ENCODE results near the gene TH. TPM values are rescaled to one million over a fixed set of nuclear protein-coding genes. Genes with fewer than 3 reads are reported as not detected.
"Not testable (repeated sequence)": the region's sequence is repeated elsewhere in the genome, so short reads cannot be mapped to it uniquely, and the experiment has no call there.

Gene TH
- total RNA-seq, 1 donor from 2014 or later, result not detected

GRCh38 chr11:2186669-2187279, 15.2 kb upstream of the TH start:
- no peak overlapping the region for H3K4me3 Mint-ChIP-seq (ENCODE audit: low read depth)
- H3K36me3 Mint-ChIP-seq (ENCODE audit: low read depth), result no peaks in the 10 kb centered on the region
- intact Hi-C loops (cut with micrococcal nuclease), result loop anchor here (2.0 kb wide), 1 partner anchor 234 kb away; no protein-coding TSS in a partner anchor
- no peaks in the 10 kb centered on the region for H3K9me3 Mint-ChIP-seq
- no peaks in the 10 kb centered on the region for H3K4me1 Mint-ChIP-seq (ENCODE audit: low read depth)
- peaks cover 3% of the 10 kb centered on the region for H3K27me3 Mint-ChIP-seq (ENCODE audit: low read depth)
- no peak for DNase-seq (ENCODE audit: low spot score)
- no peak overlapping the region for H3K27ac Mint-ChIP-seq

GRCh38 chr11:2185324-2186085, 13.9 kb upstream of the TH start:
- no peaks in the 10 kb centered on the region for H3K4me1 Mint-ChIP-seq (ENCODE audit: low read depth)
- no peak overlapping the region for H3K27ac Mint-ChIP-seq
- no peaks in the 10 kb centered on the region for H3K9me3 Mint-ChIP-seq
- intact Hi-C loops (cut with micrococcal nuclease), result loop anchor here (2.0 kb wide), 1 partner anchor 235 kb away; no protein-coding TSS in a partner anchor
- no peaks in the 10 kb centered on the region for H3K27me3 Mint-ChIP-seq (ENCODE audit: low read depth)
- H3K4me3 Mint-ChIP-seq (ENCODE audit: low read depth), result no peak overlapping the region
- DNase-seq (ENCODE audit: low spot score), result no peak
- no peaks in the 10 kb centered on the region for H3K36me3 Mint-ChIP-seq (ENCODE audit: low read depth)

GRCh38 chr11:2182692-2183474, 11.3 kb upstream of the TH start:
- no peaks in the 10 kb centered on the region for H3K4me1 Mint-ChIP-seq (ENCODE audit: low read depth)
- H3K36me3 Mint-ChIP-seq (ENCODE audit: low read depth), result no peaks in the 10 kb centered on the region
- H3K27me3 Mint-ChIP-seq (ENCODE audit: low read depth), result no peaks in the 10 kb centered on the region
- no peak overlapping the region for H3K27ac Mint-ChIP-seq
- intact Hi-C loops (cut with micrococcal nuclease), result no loop called here
- no peaks in the 10 kb centered on the region for H3K9me3 Mint-ChIP-seq
- H3K4me3 Mint-ChIP-seq (ENCODE audit: low read depth), result no peak overlapping the region
- no peak for DNase-seq (ENCODE audit: low spot score)

GRCh38 chr11:2182075-2182474, 10.5 kb upstream of the TH start:
- H3K27ac Mint-ChIP-seq, result no peak overlapping the region
- H3K36me3 Mint-ChIP-seq (ENCODE audit: low read depth), result no peaks in the 10 kb centered on the region
- H3K9me3 Mint-ChIP-seq, result no peaks in the 10 kb centered on the region
- no peaks in the 10 kb centered on the region for H3K27me3 Mint-ChIP-seq (ENCODE audit: low read depth)
- no peak for DNase-seq (ENCODE audit: low spot score)
- intact Hi-C loops (cut with micrococcal nuclease), result no loop called here
- H3K4me1 Mint-ChIP-seq (ENCODE audit: low read depth), result no peaks in the 10 kb centered on the region
- H3K4me3 Mint-ChIP-seq (ENCODE audit: low read depth), result no peak overlapping the region

GRCh38 chr11:2180789-2181370, 9.3 kb upstream of the TH start:
- Mint-ChIP-seq H3K9me3 (no peaks in the 10 kb centered on the region), H3K4me3 (ENCODE audit: low read depth) (no peak overlapping the region), H3K27me3 (ENCODE audit: low read depth) (no peaks in the 10 kb centered on the region), H3K4me1 (ENCODE audit: low read depth) (no peaks in the 10 kb centered on the region), H3K27ac (no peak overlapping the region), H3K36me3 (ENCODE audit: low read depth) (no peaks in the 10 kb centered on the region)
- intact Hi-C loops (cut with micrococcal nuclease), result no loop called here
- DNase-seq (ENCODE audit: low spot score), result no peak

GRCh38 chr11:2180347-2180746, 8.7 kb upstream of the TH start:
- no peaks in the 10 kb centered on the region for H3K9me3 Mint-ChIP-seq
- H3K27ac Mint-ChIP-seq, result no peak overlapping the region
- H3K36me3 Mint-ChIP-seq (ENCODE audit: low read depth), result no peaks in the 10 kb centered on the region
- no peak overlapping the region for H3K4me3 Mint-ChIP-seq (ENCODE audit: low read depth)
- no peak for DNase-seq (ENCODE audit: low spot score)
- intact Hi-C loops (cut with micrococcal nuclease), result no loop called here
- no peaks in the 10 kb centered on the region for H3K27me3 Mint-ChIP-seq (ENCODE audit: low read depth)
- H3K4me1 Mint-ChIP-seq (ENCODE audit: low read depth), result no peaks in the 10 kb centered on the region

GRCh38 chr11:2179516-2179915, 7.9 kb upstream of the TH start:
- H3K4me1 Mint-ChIP-seq (ENCODE audit: low read depth), result no peaks in the 10 kb centered on the region
- no peaks in the 10 kb centered on the region for H3K36me3 Mint-ChIP-seq (ENCODE audit: low read depth)
- no peak overlapping the region for H3K4me3 Mint-ChIP-seq (ENCODE audit: low read depth)
- intact Hi-C loops (cut with micrococcal nuclease), result no loop called here
- H3K27ac Mint-ChIP-seq, result no peak overlapping the region
- H3K27me3 Mint-ChIP-seq (ENCODE audit: low read depth), result no peaks in the 10 kb centered on the region
- no peak for DNase-seq (ENCODE audit: low spot score)
- H3K9me3 Mint-ChIP-seq, result no peaks in the 10 kb centered on the region

- intact Hi-C loops (cut with micrococcal nuclease), result no loop called here
- Mint-ChIP-seq H3K9me3 (no peaks in the 10 kb centered on the region), H3K36me3 (ENCODE audit: low read depth) (no peaks in the 10 kb centered on the region), H3K27me3 (ENCODE audit: low read depth) (no peaks in the 10 kb centered on the region), H3K4me3 (ENCODE audit: low read depth) (no peak overlapping the region), H3K27ac (no peak overlapping the region), H3K4me1 (ENCODE audit: low read depth) (no peaks in the 10 kb centered on the region)
- DNase-seq (ENCODE audit: low spot score), result no peak
Measured at GRCh38 chr11:2178906-2179494, 7.4 kb upstream of the TH start.

GRCh38 chr11:2178055-2178773, 6.6 kb upstream of the TH start:
- DNase-seq (ENCODE audit: low spot score); H3K4me3 Mint-ChIP-seq (ENCODE audit: low read depth); H3K27me3 Mint-ChIP-seq (ENCODE audit: low read depth); H3K36me3 Mint-ChIP-seq (ENCODE audit: low read depth); H3K9me3 Mint-ChIP-seq; intact Hi-C loops (cut with micrococcal nuclease); H3K4me1 Mint-ChIP-seq (ENCODE audit: low read depth); H3K27ac Mint-ChIP-seq: not testable (repeated sequence)

- H3K9me3 Mint-ChIP-seq, result no peaks in the 10 kb centered on the region
- H3K27ac Mint-ChIP-seq, result no peak overlapping the region
- H3K36me3 Mint-ChIP-seq (ENCODE audit: low read depth), result no peaks in the 10 kb centered on the region
- H3K4me3 Mint-ChIP-seq (ENCODE audit: low read depth), result no peak overlapping the region
- intact Hi-C loops (cut with micrococcal nuclease), result no loop called here
- H3K4me1 Mint-ChIP-seq (ENCODE audit: low read depth), result no peaks in the 10 kb centered on the region
- H3K27me3 Mint-ChIP-seq (ENCODE audit: low read depth), result no peaks in the 10 kb centered on the region
- no peak for DNase-seq (ENCODE audit: low spot score)
Measured at GRCh38 chr11:2177076-2177475, 5.5 kb upstream of the TH start.

GRCh38 chr11:2176389-2176900, 4.8 kb upstream of the TH start:
- intact Hi-C loops (cut with micrococcal nuclease), result no loop called here
- no peaks in the 10 kb centered on the region for H3K4me1 Mint-ChIP-seq (ENCODE audit: low read depth)
- no peaks in the 10 kb centered on the region for H3K36me3 Mint-ChIP-seq (ENCODE audit: low read depth)
- no peak overlapping the region for H3K27ac Mint-ChIP-seq
- no peak overlapping the region for H3K4me3 Mint-ChIP-seq (ENCODE audit: low read depth)
- H3K27me3 Mint-ChIP-seq (ENCODE audit: low read depth), result no peaks in the 10 kb centered on the region
- DNase-seq (ENCODE audit: low spot score), result no peak
- no peaks in the 10 kb centered on the region for H3K9me3 Mint-ChIP-seq

GRCh38 chr11:2175659-2176058, 4.0 kb upstream of the TH start:
- Mint-ChIP-seq H3K4me3 (ENCODE audit: low read depth) (no peak overlapping the region), H3K27ac (no peak overlapping the region), H3K27me3 (ENCODE audit: low read depth) (no peaks in the 10 kb centered on the region), H3K9me3 (no peaks in the 10 kb centered on the region), H3K4me1 (ENCODE audit: low read depth) (no peaks in the 10 kb centered on the region), H3K36me3 (ENCODE audit: low read depth) (no peaks in the 10 kb centered on the region)
- intact Hi-C loops (cut with micrococcal nuclease), result no loop called here
- DNase-seq (ENCODE audit: low spot score), result no peak

All from activated T-helper 2 cell treated with anti-CD3 and anti-CD28 coated beads, Interferon-gamma antibody, Interleukin-2, Interleukin-4, amounts not matched to agents 10 μg/mL and 5 μg/mL and 100 μg/mL, durations not matched to agents 14 hours and 24 hours and 36 hours (primary cell).